ENCODE measurements around the gene FMNL2. TPM values are rescaled to one million over a fixed set of nuclear protein-coding genes. Genes with fewer than 3 reads are reported as not detected.

Gene FMNL2
- total RNA-seq, 2 experiments from 2014 or later, result 0.46 to 0.64 TPM

- H3K9me3 Mint-ChIP-seq, result no peaks in the 10 kb centered on the region
- peaks cover 5% of the 10 kb centered on the region for H3K27me3 Mint-ChIP-seq
Observed at GRCh38 chr2:152389483-152389882, 54.5 kb downstream of the FMNL2 start.

GRCh38 chr2:152390837-152391236, 55.9 kb downstream of the FMNL2 start:
- POLR2A ChIA-PET, result no interaction called here
- no peaks in the 10 kb centered on the region for H3K9me3 Mint-ChIP-seq
- H3K36me3 Mint-ChIP-seq (ENCODE audit: low read depth), result no peaks in the 10 kb centered on the region

More at GRCh38 chr2:152389483-152389882, 54.5 kb downstream of the FMNL2 start:
- H3K4me1 Mint-ChIP-seq, result no peaks in the 10 kb centered on the region
- POLR2A ChIA-PET, result no interaction called here
- no peak for DNase-seq
- no peak overlapping the region for H3K27ac Mint-ChIP-seq
- H3K4me3 Mint-ChIP-seq, result no peak overlapping the region
- H3K36me3 Mint-ChIP-seq (ENCODE audit: low read depth), result no peaks in the 10 kb centered on the region
- CTCF ChIA-PET, result no interaction called here

GRCh38 chr2:152391318-152391717, 56.3 kb downstream of the FMNL2 start:
- Mint-ChIP-seq H3K27me3 (peaks cover 5% of the 10 kb centered on the region), H3K4me3 (no peak overlapping the region), H3K9me3 (no peaks in the 10 kb centered on the region), H3K36me3 (ENCODE audit: low read depth) (no peaks in the 10 kb centered on the region), H3K27ac (no peak overlapping the region), H3K4me1 (no peaks in the 10 kb centered on the region)
- ChIA-PET CTCF (interaction anchor here (0.6 kb wide), 1 partner anchor 400 kb away, joined by 4 read pairs; no protein-coding TSS in a partner anchor), POLR2A (no interaction called here)
- no peak for DNase-seq

More at GRCh38 chr2:152390837-152391236, 55.9 kb downstream of the FMNL2 start:
- Mint-ChIP-seq H3K27ac (no peak overlapping the region), H3K4me3 (no peak overlapping the region), H3K4me1 (no peaks in the 10 kb centered on the region), H3K27me3 (peaks cover 5% of the 10 kb centered on the region)
- DNase-seq, result no peak
- CTCF ChIA-PET, result no interaction called here

- CTCF ChIA-PET, result no interaction called here
- Mint-ChIP-seq H3K27ac (no peak overlapping the region), H3K27me3 (peaks cover 8% of the 10 kb centered on the region), H3K4me1 (no peaks in the 10 kb centered on the region), H3K36me3 (ENCODE audit: low read depth) (no peaks in the 10 kb centered on the region), H3K4me3 (no peak overlapping the region), H3K9me3 (no peaks in the 10 kb centered on the region)
- DNase-seq, result no peak
- POLR2A ChIA-PET, result no interaction called here
Observed at GRCh38 chr2:152393377-152393776, 58.4 kb downstream of the FMNL2 start.

- Mint-ChIP-seq H3K27me3 (peaks cover 11% of the 10 kb centered on the region), H3K36me3 (ENCODE audit: low read depth) (no peaks in the 10 kb centered on the region), H3K27ac (no peak overlapping the region), H3K9me3 (no peaks in the 10 kb centered on the region), H3K4me1 (no peaks in the 10 kb centered on the region), H3K4me3 (no peak overlapping the region)
- DNase-seq, result no peak
- ChIA-PET CTCF (interaction anchor here (0.7 kb wide), 1 partner anchor 513 kb away, joined by 3 read pairs; no protein-coding TSS in a partner anchor), POLR2A (no interaction called here)
Observed at GRCh38 chr2:152394326-152394725, 59.4 kb downstream of the FMNL2 start.

GRCh38 chr2:152395103-152395502, 60.1 kb downstream of the FMNL2 start:
- no peaks in the 10 kb centered on the region for H3K36me3 Mint-ChIP-seq (ENCODE audit: low read depth)
- no peak for DNase-seq
- H3K4me3 Mint-ChIP-seq, result no peak overlapping the region
- no peak overlapping the region for H3K27ac Mint-ChIP-seq
- H3K4me1 Mint-ChIP-seq, result peaks cover 3% of the 10 kb centered on the region
- ChIA-PET CTCF (no interaction called here), POLR2A (no interaction called here)
- H3K9me3 Mint-ChIP-seq, result no peaks in the 10 kb centered on the region
- H3K27me3 Mint-ChIP-seq, result peaks cover 17% of the 10 kb centered on the region

- POLR2A ChIA-PET, result no interaction called here
Observed at GRCh38 chr2:152395572-152395971, 60.6 kb downstream of the FMNL2 start.

GRCh38 chr2:152396051-152396511, 61.1 kb downstream of the FMNL2 start:
- Mint-ChIP-seq H3K27ac (no peak overlapping the region), H3K4me1 (peaks cover 3% of the 10 kb centered on the region), H3K36me3 (ENCODE audit: low read depth) (no peaks in the 10 kb centered on the region), H3K9me3 (no peaks in the 10 kb centered on the region), H3K27me3 (peaks cover 17% of the 10 kb centered on the region), H3K4me3 (no peak overlapping the region)
- CTCF ChIA-PET, result no interaction called here
- DNase-seq, result no peak
- POLR2A ChIA-PET, result no interaction called here

More at GRCh38 chr2:152395572-152395971, 60.6 kb downstream of the FMNL2 start:
- Mint-ChIP-seq H3K27me3 (peaks cover 17% of the 10 kb centered on the region), H3K27ac (no peak overlapping the region), H3K36me3 (ENCODE audit: low read depth) (no peaks in the 10 kb centered on the region), H3K4me3 (no peak overlapping the region), H3K4me1 (peaks cover 3% of the 10 kb centered on the region), H3K9me3 (no peaks in the 10 kb centered on the region)
- DNase-seq, result no peak
- CTCF ChIA-PET, result no interaction called here

- no peaks in the 10 kb centered on the region for H3K9me3 Mint-ChIP-seq
- peaks cover 5% of the 10 kb centered on the region for H3K4me1 Mint-ChIP-seq
- ChIA-PET CTCF (no interaction called here), POLR2A (no interaction called here)
- H3K27me3 Mint-ChIP-seq, result peaks cover 14% of the 10 kb centered on the region
- no peak overlapping the region for H3K4me3 Mint-ChIP-seq
- no peaks in the 10 kb centered on the region for H3K36me3 Mint-ChIP-seq (ENCODE audit: low read depth)
- no peak overlapping the region for H3K27ac Mint-ChIP-seq
- no peak for DNase-seq
Observed at GRCh38 chr2:152396763-152397162, 61.8 kb downstream of the FMNL2 start.

- CTCF ChIA-PET, result no interaction called here
Observed at GRCh38 chr2:152399003-152399402, 64.0 kb downstream of the FMNL2 start.

GRCh38 chr2:152400607-152401214, 65.7 kb downstream of the FMNL2 start:
- Mint-ChIP-seq H3K27ac (no peak overlapping the region), H3K27me3 (peaks cover 14% of the 10 kb centered on the region), H3K4me3 (no peak overlapping the region), H3K9me3 (no peaks in the 10 kb centered on the region), H3K36me3 (ENCODE audit: low read depth) (no peaks in the 10 kb centered on the region), H3K4me1 (peaks cover 25% of the 10 kb centered on the region)
- ChIA-PET POLR2A (no interaction called here), CTCF (interaction anchor here (1.6 kb wide), 1 partner anchor 84 kb away, joined by 5 read pairs; no protein-coding TSS in a partner anchor)
- DNase-seq, result no peak

More at GRCh38 chr2:152399003-152399402, 64.0 kb downstream of the FMNL2 start:
- peaks cover 19% of the 10 kb centered on the region for H3K4me1 Mint-ChIP-seq
- no peak for DNase-seq
- peaks cover 13% of the 10 kb centered on the region for H3K27me3 Mint-ChIP-seq
- H3K9me3 Mint-ChIP-seq, result no peaks in the 10 kb centered on the region
- no peaks in the 10 kb centered on the region for H3K36me3 Mint-ChIP-seq (ENCODE audit: low read depth)
- no peak overlapping the region for H3K27ac Mint-ChIP-seq
- H3K4me3 Mint-ChIP-seq, result no peak overlapping the region
- POLR2A ChIA-PET, result no interaction called here

- Mint-ChIP-seq H3K4me3 (no peak overlapping the region), H3K36me3 (ENCODE audit: low read depth) (no peaks in the 10 kb centered on the region), H3K4me1 (peaks cover 43% of the 10 kb centered on the region), H3K27ac (peak overlapping the region; percentile 55), H3K9me3 (no peaks in the 10 kb centered on the region), H3K27me3 (peaks cover 16% of the 10 kb centered on the region)
- POLR2A ChIA-PET, result no interaction called here
- CTCF ChIA-PET, result interaction anchor here (0.6 to 1.0 kb wide), 4 partner anchors 12 to 151 kb away, joined by 3 to 4 read pairs (median 4); no protein-coding TSS in a partner anchor
- peak; percentile 22 for DNase-seq
Observed at GRCh38 chr2:152402780-152403759, 68.1 kb downstream of the FMNL2 start.

Measured in activated CD4-positive, alpha-beta T cell treated with anti-CD3 and anti-CD28 coated beads, Interleukin-2, amount 10 ng/mL, durations not matched to agents 7 days and 5 days (primary cell).